ENCODE measurements around the gene SLCO2A1.

The SLCO2A1 gene

GRCh38 chr3:134059671-134060560, 30.2 kb upstream of the SLCO2A1 start:
- no peak for DNase-seq (ENCODE audit: low read depth)
- no peak overlapping the region for H3K4me3 ChIP-seq (ENCODE audit: low read depth, low read length)
- no peak for TF ChIP-seq CTCF (IDR thresholded peaks at IDR 0.05; ENCODE audit: low read depth, low read length, missing control alignments)

GRCh38 chr3:134059035-134059601, 29.4 kb upstream of the SLCO2A1 start:
- TF ChIP-seq CTCF (IDR thresholded peaks at IDR 0.05; ENCODE audit: low read depth, low read length, missing control alignments) = no peak
- no peak for DNase-seq (ENCODE audit: low read depth)
- H3K4me3 ChIP-seq (ENCODE audit: low read depth, low read length) = no peak overlapping the region

DNA sequence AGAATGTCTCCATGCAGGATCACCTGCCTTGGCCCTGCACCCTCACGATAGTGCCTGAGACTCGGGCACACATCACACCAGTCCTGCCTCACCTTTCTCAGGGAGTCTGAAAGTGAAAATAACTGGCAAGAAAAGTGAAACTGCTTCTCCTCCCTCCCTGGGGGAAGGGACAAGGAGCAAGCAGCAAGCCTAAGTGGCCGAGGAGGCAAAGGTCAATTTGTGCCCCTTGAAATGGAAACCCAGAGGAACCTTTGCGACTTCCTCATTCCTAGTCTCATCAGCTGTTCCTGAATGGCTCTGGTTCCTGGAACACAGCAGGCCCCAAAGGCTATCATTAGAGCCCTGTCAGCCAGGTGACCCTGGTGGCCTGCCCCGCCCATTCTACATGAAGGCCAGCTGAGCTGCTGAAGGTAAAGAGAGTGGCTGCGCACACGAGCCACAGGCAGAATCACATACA, 28.0 kb upstream of the SLCO2A1 start:
- TF ChIP-seq CTCF (IDR thresholded peaks at IDR 0.05; ENCODE audit: low read depth, low read length, missing control alignments) = no peak
- H3K4me3 ChIP-seq (ENCODE audit: low read depth, low read length) = no peak overlapping the region
- no peak for DNase-seq (ENCODE audit: low read depth)

GRCh38 chr3:134057006-134057653, 27.4 kb upstream of the SLCO2A1 start:
- no peak overlapping the region for H3K4me3 ChIP-seq (ENCODE audit: low read depth, low read length)
- TF ChIP-seq CTCF (IDR thresholded peaks at IDR 0.05; ENCODE audit: low read depth, low read length, missing control alignments) = no peak
- no peak for DNase-seq (ENCODE audit: low read depth)

DNA sequence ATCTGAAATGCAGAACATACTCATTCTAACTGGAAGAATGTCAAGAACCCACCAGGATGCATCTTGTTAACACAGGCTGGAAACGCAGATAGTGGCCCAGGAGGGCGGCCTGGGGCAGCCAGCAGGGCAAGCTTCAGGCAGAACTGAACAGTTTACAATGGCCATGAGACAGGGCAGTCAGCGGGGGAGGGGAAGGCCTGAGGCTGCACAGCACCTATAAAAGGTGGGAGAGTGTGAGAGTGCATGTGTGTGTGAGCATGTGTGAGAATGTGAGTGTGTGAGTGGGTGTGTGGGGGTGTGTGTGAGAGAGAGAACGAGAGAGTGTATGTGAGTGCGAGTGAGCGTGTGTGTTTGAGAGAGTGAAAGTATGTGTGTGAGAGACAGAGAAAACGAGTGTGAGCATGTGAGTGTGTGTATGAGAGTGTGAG, 26.8 kb upstream of the SLCO2A1 start:
- TF ChIP-seq CTCF (IDR thresholded peaks at IDR 0.05; ENCODE audit: low read depth, low read length, missing control alignments) = no peak
- H3K4me3 ChIP-seq (ENCODE audit: low read depth, low read length) = no peak overlapping the region
- DNase-seq (ENCODE audit: low read depth) = no peak

GRCh38 chr3:134055661-134056060, 25.9 kb upstream of the SLCO2A1 start:
- DNase-seq (ENCODE audit: low read depth) = no peak
- no peak for TF ChIP-seq CTCF (IDR thresholded peaks at IDR 0.05; ENCODE audit: low read depth, low read length, missing control alignments)
- H3K4me3 ChIP-seq (ENCODE audit: low read depth, low read length) = no peak overlapping the region

Measured in GM12864 (cell line).